OCI-LY3 (cell line): Measurements from ENCODE around the gene CELF5.

Experiments used
- CTCF ChIP-seq: fragments of 200-600, 300-600 bp; sonication (generic); IDR thresholded peaks from 2 replicates; pipeline ENCODE4 v1.5.1; 2014; ENCODE audit warnings: antibody characterized with exemption, low read length, low read depth
- EZH2phosphoT487 ChIP-seq: fragments of 200-600 bp; shearing (Covaris generic); IDR thresholded peaks from 2 replicates; pipeline ENCODE4 v1.6.1; 2018; ENCODE audit warnings: antibody characterized with exemption, mixed run types, low read depth

GRCh38 chr19:3245050-3245449 lies 20.6 kb downstream of the CELF5 start:
- TF ChIP-seq CTCF (no peak), EZH2phosphoT487 (no peak)
